Esophagus squamous epithelium (tissue), 5 donors: Measurements from ENCODE around the gene CCBE1. TPM values are rescaled to one million over a fixed set of nuclear protein-coding genes. Genes with fewer than 3 reads are reported as not detected.

ENCODE experiments used
- DNase-seq: peaks from one replicate; lab custom pipeline; 2025; lab: John Stamatoyannopoulos, UW
- H3K27ac ChIP-seq, 4 donors: fragments of 200-600 bp; sonication (generic); one replicate each; pipeline ENCODE4 v1.5.1; 2016 to 2019; ENCODE audit warnings: mild to moderate bottlenecking in 1 of 4
- H3K27me3 ChIP-seq, 4 donors: fragments of 200-600 bp; sonication (generic); 1 replicate in 3 of 4; 2 replicates in 1 of 4; pipeline versions ENCODE4 v1.5.1 to v1.6.0; 2017 to 2021; ENCODE audit warnings: antibody characterized with exemption in 1 of 4
- H3K36me3 ChIP-seq, 3 donors: fragments of 200-600 bp; sonication (generic); one replicate each; pipeline ENCODE4 v1.5.1; 2016 to 2019
- H3K4me1 ChIP-seq, 3 donors: fragments of 200-600 bp; sonication (generic); one replicate each; pipeline ENCODE4 v1.5.1; 2017 to 2019
- H3K4me3 ChIP-seq, 4 donors: fragments of 200-600 bp; sonication (generic); 1 replicate in 3 of 4; 2 replicates in 1 of 4; pipeline ENCODE4 v1.5.1; 2016 to 2019; ENCODE audit warnings: mild to moderate bottlenecking in 2 of 4, moderate library complexity in 1 of 4
- H3K9me3 ChIP-seq, 3 donors: fragments of 200-600 bp; sonication (generic); one replicate each; pipeline ENCODE4 v1.5.1; 2016 to 2019
- CTCF ChIP-seq, 6 experiments: fragments of 450-650 bp in 4 of 6; fragments of 200-600 bp in 2 of 6; sonication (generic) in 2 of 6; IDR thresholded peaks; one replicate each; pipeline ENCODE4 v1.5.1; 2016 to 2019; ENCODE audit warnings: antibody characterized with exemption in 6 of 6, mild to moderate bottlenecking in 4 of 6, moderate library complexity in 4 of 6
- POLR2A ChIP-seq, 4 donors: fragments of 450-650 bp; IDR thresholded peaks; one replicate each; pipeline ENCODE4 v1.6.1; 2017; ENCODE audit warnings: antibody characterized with exemption in 4 of 4, mild to moderate bottlenecking in 4 of 4, moderate library complexity in 3 of 4
- WGBS, 2 donors: methylation state at CpG; one replicate each; pipeline ENCODE4 v1.1.5; 2018; 5-methylcytosine and 5-hydroxymethylcytosine counted together
- intact Hi-C: fragments of 100-400 bp; cut with DNase I; formaldehyde crosslinking; loops from one replicate; pipeline ENCODE4 v1.15.0; 2022
- total RNA-seq, 4 donors: library from RNA; depleted of rRNA; stranded (reverse); fragments of >200 nt; gene quantifications; one replicate each; pipeline ENCODE4 v1.1.0, GENCODE V29; 2016
- donor health status: DM: yes; HTN: yes; CAD: no.

CCBE1 gene
- total RNA-seq, 4 donors from 2014 or later: 0.34 to 4.6 (median 1.3) TPM

- no peaks in the 10 kb centered on the region for H3K9me3 ChIP-seq
- no peaks in the 10 kb centered on the region for H3K4me1 ChIP-seq
- no peak overlapping the region for H3K4me3 ChIP-seq
- DNase-seq: no peak
- intact Hi-C loops: no loop called here
- no peaks in the 10 kb centered on the region for H3K36me3 ChIP-seq
- no peaks in the 10 kb centered on the region for H3K27me3 ChIP-seq
- H3K27ac ChIP-seq: no peak overlapping the region
- TF ChIP-seq CTCF (IDR thresholded peaks at IDR 0.05) (no peak), POLR2A (IDR thresholded peaks at IDR 0.05) (no peak)
- 18 to 80% methylated on average over 1 of the region's 1 CpG for WGBS, 2 donors
Observed at GRCh38 chr18:59582395-59582794, 114.8 kb downstream of the CCBE1 start.

GRCh38 chr18:59579509-59579908, 117.7 kb downstream of the CCBE1 start:
- Histone ChIP-seq H3K36me3 (no peaks in the 10 kb centered on the region), H3K4me3 (no peak overlapping the region), H3K9me3 (no peaks in the 10 kb centered on the region), H3K4me1 (peaks cover 0 to 6% (median 0%) of the 10 kb centered on the region in 3 donors), H3K27ac (no peak overlapping the region), H3K27me3 (peaks cover 0 to 7% (median 0%) of the 10 kb centered on the region in 4 donors)
- TF ChIP-seq CTCF (IDR thresholded peaks at IDR 0.05) (no peak), POLR2A (IDR thresholded peaks at IDR 0.05) (no peak)
- no peak for DNase-seq
- intact Hi-C loops: no loop called here
- 73 to 77% methylated on average over 7 of the region's 7 CpGs for WGBS, 2 donors

- intact Hi-C loops: no loop called here
- no peaks in the 10 kb centered on the region for H3K9me3 ChIP-seq
- TF ChIP-seq CTCF (IDR thresholded peaks at IDR 0.05) (no peak), POLR2A (IDR thresholded peaks at IDR 0.05) (no peak)
- 67 to 88% methylated on average over 1 of the region's 1 CpG for WGBS, 2 donors
- H3K27ac ChIP-seq: no peak overlapping the region
- no peak overlapping the region for H3K4me3 ChIP-seq
- peaks cover 0 to 7% (median 0%) of the 10 kb centered on the region in 4 donors for H3K27me3 ChIP-seq
- H3K36me3 ChIP-seq: no peaks in the 10 kb centered on the region
- DNase-seq: no peak
- H3K4me1 ChIP-seq: peaks cover 0 to 6% (median 0%) of the 10 kb centered on the region in 3 donors
Observed at GRCh38 chr18:59577386-59577655, 119.9 kb downstream of the CCBE1 start.

GRCh38 chr18:59576541-59577385, 120.5 kb downstream of the CCBE1 start:
- TF ChIP-seq CTCF (IDR thresholded peaks at IDR 0.05) (no peak), POLR2A (IDR thresholded peaks at IDR 0.05) (no peak)
- intact Hi-C loops: no loop called here
- H3K27ac ChIP-seq: no peak overlapping the region
- WGBS, 2 donors: 67 to 73% methylated on average over 10 of the region's 10 CpGs
- peaks cover 0 to 7% (median 0%) of the 10 kb centered on the region in 4 donors for H3K27me3 ChIP-seq
- no peak overlapping the region for H3K4me3 ChIP-seq
- no peak for DNase-seq
- peaks cover 0 to 6% (median 0%) of the 10 kb centered on the region in 3 donors for H3K4me1 ChIP-seq
- H3K9me3 ChIP-seq: no peaks in the 10 kb centered on the region
- H3K36me3 ChIP-seq: no peaks in the 10 kb centered on the region

- intact Hi-C loops: no loop called here
- DNase-seq: no peak
- peaks cover 0 to 6% (median 0%) of the 10 kb centered on the region in 3 donors for H3K4me1 ChIP-seq
- no peak overlapping the region for H3K4me3 ChIP-seq
- WGBS, 2 donors: 54 to 69% methylated on average over 4 of the region's 4 CpGs
- H3K36me3 ChIP-seq: no peaks in the 10 kb centered on the region
- no peaks in the 10 kb centered on the region for H3K9me3 ChIP-seq
- no peak for TF ChIP-seq CTCF (IDR thresholded peaks at IDR 0.05)
- no peak for TF ChIP-seq POLR2A (IDR thresholded peaks at IDR 0.05)
- H3K27ac ChIP-seq: no peak overlapping the region
- H3K27me3 ChIP-seq: peaks cover 0 to 7% (median 0%) of the 10 kb centered on the region in 4 donors
Observed at GRCh38 chr18:59575995-59576394, 121.2 kb downstream of the CCBE1 start.
